HepG2 (cell line): ENCODE results near the gene GDI1. TPM values are rescaled to one million over a fixed set of nuclear protein-coding genes. Genes with fewer than 3 reads are reported as not detected.

Experiments used
- ATAC-seq: fragments of 200-7000 bp; cut with Tn5 transposase; 3 replicates; pipeline ENCODE4 v1.9.1; 2020; ENCODE audit warnings: mild to moderate bottlenecking, moderate library complexity
- BruUV-seq: library from RNA; stranded (reverse); fragments of 400-500 nt; replicated peaks from 2 replicates; lab custom pipeline; 2021; lab: Mats Ljungman, UMichigan
- CTCF ChIA-PET: fragments of 300-600 bp; formaldehyde crosslinking; extraction: SDS; loops from one replicate; lab custom pipeline; 2021; ENCODE audit warnings: low total read pairs, inconsistent platforms, low intra/inter-chr PET ratio; lab: Yijun Ruan, JAX
- POLR2A ChIA-PET: fragments of 350-600 bp; sonication (Branson Sonifier 250); formaldehyde crosslinking; loops from one replicate; lab custom pipeline; 2020; ENCODE audit warnings: antibody characterized with exemption, inconsistent platforms; lab: Yijun Ruan, JAX
- DNase-seq: peaks from one replicate; pipeline ENCODE4 v3.0.0-alpha.2; 2015; ENCODE audit warnings: low spot score
- FAIRE-seq: peaks from 3 replicates; lab custom pipeline; 2011; peaks lifted over from hg19 to GRCh38; lab: Jason Lieb, UNC
- H2AFZ ChIP-seq: one replicate; pipeline ENCODE4 v1.6.1; 2011; ENCODE audit warnings: low read length, inconsistent platforms
- H3K27ac ChIP-seq: fragments of 300-600 bp; 3 replicates; pipeline ENCODE4 v1.8.0; 2011; ENCODE audit warnings: mixed run types, mild to moderate bottlenecking, mixed read lengths, low read length, inconsistent platforms; ENCODE audit not compliant: insufficient read depth; ENCODE audit errors: extremely low read length
- H3K27me3 ChIP-seq, 2 experiments: fragments of 200-600 bp in 1 of 2; 2 replicates in 1 of 2; 3 replicates in 1 of 2; pipeline versions ENCODE4 v1.6.0 to v1.8.0; 2011; ENCODE audit warnings: low read length in 2 of 2, mild to moderate bottlenecking in 2 of 2, moderate library complexity in 2 of 2, inconsistent platforms in 1 of 2; ENCODE audit not compliant: insufficient read depth in 2 of 2, control insufficient read depth in 1 of 2
- H3K36me3 ChIP-seq, 2 experiments: fragments of 200-600 bp in 1 of 2; replicated peaks in 1 of 2; 2 replicates in 1 of 2; 3 replicates in 1 of 2; pipeline versions ENCODE4 v1.5.1 to v1.8.0; 2011; ENCODE audit warnings: low read length in 2 of 2, inconsistent platforms in 1 of 2; ENCODE audit not compliant: insufficient read depth in 2 of 2, control insufficient read depth in 1 of 2
- H3K4me1 ChIP-seq: 2 replicates; pipeline ENCODE4 v1.5.1; 2012; ENCODE audit warnings: low read length, inconsistent platforms; ENCODE audit not compliant: insufficient read depth
- H3K4me2 ChIP-seq: 2 replicates; pipeline ENCODE4 v1.6.0; 2011; ENCODE audit warnings: low read depth, low read length, inconsistent platforms
- H3K4me3 ChIP-seq, 3 experiments: fragments of 200-600 bp in 1 of 3; sonication (generic), shearing (Covaris generic) in 1 of 3; replicated peaks in 1 of 3; 2 replicates each; pipeline ENCODE4 v1.5.1; 2011 to 2016; ENCODE audit warnings: low read length in 3 of 3, inconsistent platforms in 2 of 3, low read depth in 2 of 3, mild to moderate bottlenecking in 2 of 3, control low read depth in 1 of 3, mixed read lengths in 1 of 3; ENCODE audit not compliant: insufficient read depth in 1 of 3
- H3K79me2 ChIP-seq: one replicate; pipeline ENCODE4 v1.6.1; 2011; ENCODE audit warnings: low read length, inconsistent platforms; ENCODE audit not compliant: insufficient read depth
- H3K9ac ChIP-seq: 2 replicates; pipeline ENCODE4 v1.6.0; 2011; ENCODE audit warnings: mild to moderate bottlenecking, low read depth, low read length, inconsistent platforms; ENCODE audit not compliant: insufficient read depth
- H3K9me3 ChIP-seq: 2 replicates; pipeline ENCODE4 v1.5.1; 2012; ENCODE audit warnings: mild to moderate bottlenecking, low read length
- H4K20me1 ChIP-seq: 2 replicates; pipeline ENCODE4 v1.6.0; 2011; ENCODE audit warnings: inconsistent platforms, mild to moderate bottlenecking, low read length, moderate library complexity; ENCODE audit not compliant: insufficient read depth
- BRCA1 ChIP-seq: sonication (generic); formaldehyde crosslinking; IDR thresholded peaks from 2 replicates; pipeline ENCODE4 v1.4.0; 2020; ENCODE audit warnings: missing genetic modification reagents
- NCOA5 ChIP-seq: sonication (generic); formaldehyde crosslinking; IDR thresholded peaks from 2 replicates; pipeline ENCODE4 v1.4.0; 2020; ENCODE audit warnings: missing genetic modification reagents
- NFKBIZ ChIP-seq: IDR thresholded peaks from 2 replicates; pipeline ENCODE4 v1.6.1; 2018; ENCODE audit warnings: missing genetic modification reagents, missing compliant biosample characterization
- SP1 ChIP-seq, 2 experiments: fragments of 450-650 bp in 1 of 2; sonication (generic) in 1 of 2; formaldehyde crosslinking in 1 of 2; IDR thresholded peaks; 2 replicates each; pipeline versions ENCODE4 v1.4.0 to v1.6.1; 2016 to 2020; ENCODE audit warnings: missing genetic modification reagents in 1 of 2
- ZNF432 ChIP-seq: sonication (generic); formaldehyde crosslinking; IDR thresholded peaks from 2 replicates; pipeline ENCODE4 v1.5.0; 2020; ENCODE audit warnings: missing genetic modification reagents, mild to moderate bottlenecking, borderline replicate concordance
- ZSCAN20 ChIP-seq: sonication (generic); formaldehyde crosslinking; IDR thresholded peaks from 2 replicates; pipeline ENCODE4 v1.4.0; 2020; ENCODE audit warnings: missing genetic modification reagents, mild to moderate bottlenecking, borderline replicate concordance
- WGBS: methylation state at CpG from one replicate; pipeline ENCODE4 v1.1.6; 2017; ENCODE audit warnings: low lambda C conversion rate; 5-methylcytosine and 5-hydroxymethylcytosine counted together
- in situ Hi-C: cut with HindIII; loops from 2 replicates; pipeline ENCODE4 v1.10.0; 2017; ENCODE audit warnings: low pct_unique_long_range_greater_than_20kb; ENCODE audit not compliant: extremely low pct_ligation_motif_present
- intact Hi-C: fragments of 100-400 bp; cut with micrococcal nuclease; formaldehyde crosslinking; loops from one replicate; pipeline ENCODE4 v1.10.0; 2022; ENCODE audit not compliant: unreplicated experiment
- polyA plus RNA-seq, 8 experiments: library from polyadenylated mRNA; depleted of rRNA in 3 of 8; stranded (reverse) in 7 of 8; unstranded in 1 of 8; fragments of >200 nt; fragmentation: Illumina TruSeq in 4 of 8; extraction: Trizol in 4 of 8; gene quantifications; 2 replicates each; pipeline versions ENCODE4 v1.2.1 to v1.2.3, GENCODE V29; 2011 to 2016; ENCODE audit warnings: low read depth in 4 of 8, missing spikeins in 1 of 8, mixed read lengths in 1 of 8; ENCODE audit not compliant: insufficient read depth in 1 of 8
- total RNA-seq, 5 experiments: library from RNA; depleted of rRNA; stranded (reverse); fragments of >200 nt; fragmentation: Illumina TruSeq; extraction: Trizol; gene quantifications; 2 replicates each; pipeline ENCODE4 v1.2.3, GENCODE V29; 2016; ENCODE audit warnings: low read depth in 1 of 5
- TF ChIP-seq, protein P1 (sequence below): sonication (generic); formaldehyde crosslinking; IDR thresholded peaks from 2 replicates; pipeline ENCODE4 v1.4.0; 2020; ENCODE audit warnings: missing genetic modification reagents
- TF ChIP-seq, protein P2 (sequence below): sonication (generic); formaldehyde crosslinking; IDR thresholded peaks from 2 replicates; pipeline ENCODE4 v1.4.0; 2020; ENCODE audit warnings: missing genetic modification reagents

The GDI1 gene
- total and polyA plus RNA-seq, 2 of the 13 experiments (the other 11 are each of a cell fraction or from before 2014, with no cell fraction given): 17.4 to 105 TPM

DNA sequence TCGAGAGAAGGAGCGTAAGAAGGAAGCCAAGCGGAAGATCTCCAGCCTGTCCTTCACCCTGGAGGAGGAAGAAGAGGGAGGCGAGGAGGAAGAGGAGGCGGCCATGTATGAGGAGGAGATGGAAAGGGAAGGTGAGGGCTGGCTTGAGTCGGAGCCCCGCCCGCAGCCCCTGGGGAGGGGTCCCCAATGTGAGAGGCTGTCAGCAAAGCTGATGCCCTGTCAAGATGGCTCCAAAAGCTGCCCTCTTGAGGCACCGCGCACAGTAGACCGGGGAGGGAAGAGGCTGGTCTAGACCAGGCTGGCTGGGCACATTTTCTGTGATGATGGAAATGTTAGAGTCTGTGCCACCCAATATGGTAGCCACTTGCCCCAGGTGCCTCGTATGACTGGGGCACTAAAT lies 9.5 kb downstream of the GDI1 start:
- Histone ChIP-seq H3K79me2 (peaks cover 2% of the 10 kb centered on the region), H2AFZ (no peak overlapping the region), H3K4me1 (peaks cover 11% of the 10 kb centered on the region), H3K27ac (no peak overlapping the region), H3K4me2 (no peak overlapping the region)
- in situ Hi-C loops: no loop called here
- 97% methylated on average over 8 of the region's 12 CpGs for WGBS
- BruUV-seq: no TSS peak
- CTCF ChIA-PET: no interaction called here
- DNase-seq (no peak), FAIRE-seq (no peak)
- intact Hi-C loops: no loop called here
- POLR2A ChIA-PET: interaction anchor here (1.0 to 1.3 kb wide), 2 partner anchors 49 to 80 kb away, joined by 3 to 4 read pairs; partner anchors contain the start of gene RPL10
- TF ChIP-seq SP1 (IDR thresholded peaks at IDR 0.05) (no peak), SP1 (CRISPR knock-in tag; IDR thresholded peaks at IDR 0.05) (no peak), ZSCAN20 (CRISPR knock-in tag) (no peak), NFKBIZ (CRISPR knock-in tag) (no peak), NCOA5 (CRISPR knock-in tag) (no peak), ZNF432 (CRISPR knock-in tag) (no peak), BRCA1 (CRISPR knock-in tag) (no peak)
- TF ChIP-seq, protein P1, sequence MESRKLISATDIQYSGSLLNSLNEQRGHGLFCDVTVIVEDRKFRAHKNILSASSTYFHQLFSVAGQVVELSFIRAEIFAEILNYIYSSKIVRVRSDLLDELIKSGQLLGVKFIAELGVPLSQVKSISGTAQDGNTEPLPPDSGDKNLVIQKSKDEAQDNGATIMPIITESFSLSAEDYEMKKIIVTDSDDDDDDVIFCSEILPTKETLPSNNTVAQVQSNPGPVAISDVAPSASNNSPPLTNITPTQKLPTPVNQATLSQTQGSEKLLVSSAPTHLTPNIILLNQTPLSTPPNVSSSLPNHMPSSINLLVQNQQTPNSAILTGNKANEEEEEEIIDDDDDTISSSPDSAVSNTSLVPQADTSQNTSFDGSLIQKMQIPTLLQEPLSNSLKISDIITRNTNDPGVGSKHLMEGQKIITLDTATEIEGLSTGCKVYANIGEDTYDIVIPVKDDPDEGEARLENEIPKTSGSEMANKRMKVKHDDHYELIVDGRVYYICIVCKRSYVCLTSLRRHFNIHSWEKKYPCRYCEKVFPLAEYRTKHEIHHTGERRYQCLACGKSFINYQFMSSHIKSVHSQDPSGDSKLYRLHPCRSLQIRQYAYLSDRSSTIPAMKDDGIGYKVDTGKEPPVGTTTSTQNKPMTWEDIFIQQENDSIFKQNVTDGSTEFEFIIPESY: no peak
- TF ChIP-seq, protein P2, sequence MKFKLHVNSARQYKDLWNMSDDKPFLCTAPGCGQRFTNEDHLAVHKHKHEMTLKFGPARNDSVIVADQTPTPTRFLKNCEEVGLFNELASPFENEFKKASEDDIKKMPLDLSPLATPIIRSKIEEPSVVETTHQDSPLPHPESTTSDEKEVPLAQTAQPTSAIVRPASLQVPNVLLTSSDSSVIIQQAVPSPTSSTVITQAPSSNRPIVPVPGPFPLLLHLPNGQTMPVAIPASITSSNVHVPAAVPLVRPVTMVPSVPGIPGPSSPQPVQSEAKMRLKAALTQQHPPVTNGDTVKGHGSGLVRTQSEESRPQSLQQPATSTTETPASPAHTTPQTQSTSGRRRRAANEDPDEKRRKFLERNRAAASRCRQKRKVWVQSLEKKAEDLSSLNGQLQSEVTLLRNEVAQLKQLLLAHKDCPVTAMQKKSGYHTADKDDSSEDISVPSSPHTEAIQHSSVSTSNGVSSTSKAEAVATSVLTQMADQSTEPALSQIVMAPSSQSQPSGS (CRISPR knock-in tag): no peak
- TF ChIP-seq, all 625 proteins: peak for 0
- Histone ChIP-seq H3K9me3 (no peaks in the 10 kb centered on the region), H3K36me3 (peaks cover 0 to 2% of the 10 kb centered on the region in 2 experiments; a peak in 2 of 5 replicates), H3K4me3 (no peak overlapping the region), H3K27me3 (no peaks in the 10 kb centered on the region), H4K20me1 (no peaks in the 10 kb centered on the region), H3K9ac (no peak overlapping the region)
- ATAC-seq: no peak
